K562 (cell line): ENCODE measurements around the gene B3GALT4. TPM values are rescaled to one million over a fixed set of nuclear protein-coding genes. Genes with fewer than 3 reads are reported as not detected.

Experiments
- COPS2 ChIP-seq: fragments of 450-650 bp; conservative IDR thresholded peaks from 2 replicates; pipeline ENCODE4 v1.6.1; 2016; ENCODE audit warnings: mild to moderate bottlenecking, moderate library complexity
- DDX20 ChIP-seq: fragments of 450-650 bp; IDR thresholded peaks from 2 replicates; pipeline ENCODE4 v1.6.1; 2016; ENCODE audit warnings: missing genetic modification characterization, low read depth, mild to moderate bottlenecking, missing compliant biosample characterization, moderate library complexity
- ESRRB ChIP-seq: fragments of 250-450 bp; sonication (Bioruptor Pico); IDR thresholded peaks from 2 replicates; pipeline ENCODE4 v1.5.0; 2020; ENCODE audit warnings: mild to moderate bottlenecking, moderate library complexity, borderline replicate concordance
- FOXK2 ChIP-seq, 2 experiments: fragments of 450-650 bp; IDR thresholded peaks in 1 of 2; conservative IDR thresholded peaks in 1 of 2; 2 replicates each; pipeline ENCODE4 v1.6.1; 2016; ENCODE audit warnings: low read depth in 2 of 2, mild to moderate bottlenecking in 1 of 2
- FOXO4 ChIP-seq: fragments of 450-650 bp; formaldehyde crosslinking; IDR thresholded peaks from 2 replicates; pipeline ENCODE4 v1.4.0; 2020; ENCODE audit warnings: mild to moderate bottlenecking, moderate library complexity
- HDAC1 ChIP-seq, 2 experiments: fragments of 450-650 bp; IDR thresholded peaks; 2 replicates each; pipeline ENCODE4 v1.6.1; 2016 to 2017; ENCODE audit warnings: inconsistent platforms in 1 of 2, mild to moderate bottlenecking in 1 of 2, moderate library complexity in 1 of 2
- HDAC2 ChIP-seq: fragments of 450-650 bp; IDR thresholded peaks from 2 replicates; pipeline ENCODE4 v1.6.1; 2016; ENCODE audit warnings: mild to moderate bottlenecking
- HES1 ChIP-seq: fragments of 450-650 bp; IDR thresholded peaks from 2 replicates; pipeline ENCODE4 v1.6.1; 2016; ENCODE audit warnings: low read depth, mild to moderate bottlenecking, moderate library complexity
- MGA ChIP-seq: fragments of 450-650 bp; IDR thresholded peaks from 2 replicates; pipeline ENCODE4 v1.6.1; 2016; ENCODE audit warnings: mild to moderate bottlenecking, moderate library complexity
- NCOA6 ChIP-seq: fragments of 450-650 bp; IDR thresholded peaks from 2 replicates; pipeline ENCODE4 v1.6.1; 2017; ENCODE audit warnings: mild to moderate bottlenecking
- RBM22 ChIP-seq: fragments of 200-400 bp; formaldehyde crosslinking; IDR thresholded peaks from 2 replicates; pipeline ENCODE4 v1.6.1; 2018; ENCODE audit warnings: low read length, low read depth; ENCODE audit not compliant: poor library complexity, severe bottlenecking
- SPI1 ChIP-seq: IDR thresholded peaks from 2 replicates; pipeline ENCODE4 v1.6.1; 2011; ENCODE audit warnings: low read depth, low read length, control low read depth, borderline replicate concordance
- SUPT5H ChIP-seq: fragments of 450-650 bp; IDR thresholded peaks from 2 replicates; pipeline ENCODE4 v1.6.1; 2016
- TCF15 ChIP-seq: fragments of 250-450 bp; sonication (Bioruptor Pico); IDR thresholded peaks from 2 replicates; pipeline ENCODE4 v1.8.0; 2022; ENCODE audit warnings: moderate library complexity, mild to moderate bottlenecking, inconsistent platforms
- XRCC3 ChIP-seq: fragments of 450-650 bp; IDR thresholded peaks from 2 replicates; pipeline ENCODE4 v1.6.1; 2017; ENCODE audit warnings: mild to moderate bottlenecking, moderate library complexity
- ZNF324 ChIP-seq: fragments of 250-450 bp; sonication (Bioruptor Pico); IDR thresholded peaks from 2 replicates; pipeline ENCODE4 v1.4.0; 2020; ENCODE audit warnings: mild to moderate bottlenecking
- polyA plus RNA-seq, 8 experiments: library from polyadenylated mRNA; depleted of rRNA in 4 of 8; stranded (reverse) in 5 of 8; unstranded in 3 of 8; fragments of >200 nt; fragmentation: Nextera tagmentation in 2 of 8; fragmentation: Illumina TruSeq in 1 of 8; extraction: Ambion mirVana in 2 of 8; extraction: Trizol in 1 of 8; gene quantifications; 2 replicates each; pipeline versions ENCODE4 v1.2.1 to v1.2.3, GENCODE V29; 2011 to 2014; ENCODE audit warnings: inconsistent platforms in 1 of 8, missing spikeins in 1 of 8
- total RNA-seq, 7 experiments: library from RNA; depleted of rRNA in 6 of 7; stranded (reverse); fragments of >200 nt in 6 of 7; fragmentation: Illumina TruSeq in 2 of 7; extraction: Trizol in 2 of 7; gene quantifications; 2 replicates each; pipeline versions ENCODE4 v1.2.1 to v1.2.3, GENCODE V29; 2011 to 2021; ENCODE audit warnings: low replicate concordance in 1 of 7

Gene B3GALT4
- total and polyA plus RNA-seq, 9 of the 15 experiments (the other 6 are each of a cell fraction or from before 2014, with no cell fraction given) = 0.11 to 1.3 (median 0.53) TPM; not detected in 1

GRCh38 chr6:33248643-33248931 is 28.3 kb upstream of the B3GALT4 start (continued):
- TF ChIP-seq FOXO4 (CRISPR knock-in tag) (no peak), HDAC1 (IDR thresholded peaks at IDR 0.05) (no peak), FOXK2 (conservative IDR thresholded peaks at IDR 0.05 in 1 of 2, IDR thresholded peaks at IDR 0.05 in 1 of 2; ENCODE audit: low read depth in 2 of 2) (peak in 1 of 2 experiments; percentile 7; a peak in 1 of 4 replicates), RBM22 (no peak), DDX20 (tag) (no peak), HES1 (0 out of 2 replicates have a peak, but pooled peaks have one; percentile 9), COPS2 (no peak), TCF15 (CRISPR knock-in tag) (no peak), MGA (peak; percentile 91), ZNF324 (no peak), SUPT5H (0 out of 2 replicates have a peak, but pooled peaks have one; percentile 5), SPI1 (no peak), ESRRB (CRISPR knock-in tag) (no peak), NCOA6 (no peak), HDAC2 (no peak), XRCC3 (no peak)
